Heart right ventricle (tissue), 16 donors: ENCODE results near the gene NUTM2D. TPM values are rescaled to one million over a fixed set of nuclear protein-coding genes. Genes with fewer than 3 reads are reported as not detected.
"Not testable (repeated sequence)": the region's sequence is repeated elsewhere in the genome, so short reads cannot be mapped to it uniquely, and the experiment has no call there.

Experiments used
- ATAC-seq, 8 donors: fragments of 200-7000 bp; cut with Tn5 transposase; one replicate each; pipeline ENCODE4 v1.9.1; 2020; ENCODE audit warnings: mild to moderate bottlenecking in 8 of 8, moderate library complexity in 8 of 8, moderate number of reproducible peaks in 1 of 8
- DNase-seq, 2 donors: peaks; one replicate each; pipeline ENCODE4 v3.0.0-alpha.2; 2020
- H3K27ac ChIP-seq, 10 donors: fragments of 200-600 bp; sonication (generic) in 2 of 10; one replicate each; pipeline versions ENCODE4 v1.5.0 to v1.8.0; 2020 to 2022; ENCODE audit warnings: mild to moderate bottlenecking in 3 of 10
- H3K27me3 ChIP-seq, 7 donors: fragments of 200-600 bp; one replicate each; pipeline ENCODE4 v1.8.0; 2021 to 2022; ENCODE audit warnings: mild to moderate bottlenecking in 2 of 7
- H3K36me3 ChIP-seq, 9 donors: fragments of 200-600 bp; sonication (generic) in 1 of 9; one replicate each; pipeline versions ENCODE4 v1.5.0 to v1.8.0; 2020 to 2022; ENCODE audit warnings: mild to moderate bottlenecking in 2 of 9
- H3K4me1 ChIP-seq, 9 donors: fragments of 200-600 bp; sonication (generic) in 1 of 9; one replicate each; pipeline versions ENCODE4 v1.5.0 to v1.8.0; 2020 to 2022; ENCODE audit warnings: mild to moderate bottlenecking in 4 of 9
- H3K4me3 ChIP-seq, 10 donors: fragments of 200-600 bp; sonication (generic) in 2 of 10; one replicate each; pipeline versions ENCODE4 v1.5.0 to v1.8.0; 2020 to 2022; ENCODE audit warnings: mild to moderate bottlenecking in 7 of 10, moderate library complexity in 2 of 10
- H3K9me3 ChIP-seq, 11 donors: fragments of 200-600 bp in 10 of 11; sonication (generic) in 2 of 11; one replicate each; pipeline versions ENCODE4 v1.5.0 to v1.8.0; 2013 to 2022; ENCODE audit warnings: mild to moderate bottlenecking in 2 of 11, control low read depth in 1 of 11, moderate library complexity in 1 of 11
- WGBS, 2 donors: extraction: QIAGEN DNeasy Blood & Tissue Kit; methylation state at CpG; one replicate each; pipeline ENCODE4 v1.1.7; 2013; ENCODE audit warnings: inconsistent platforms in 1 of 2; 5-methylcytosine and 5-hydroxymethylcytosine counted together
- intact Hi-C, 10 donors: fragments of 100-400 bp; cut with DNase I; formaldehyde crosslinking; loops; one replicate each; pipeline versions ENCODE4 v1.11.1 to v1.14.2; 2022
- long read RNA-seq, 3 donors: library from polyadenylated mRNA; unstranded; transcript quantifications; one replicate each; pipeline ENCODE4 v2.0.0, GENCODE V29; 2020 to 2021
- polyA plus RNA-seq, 2 donors: library from polyadenylated mRNA; stranded (reverse); fragments of 200-250 nt; gene quantifications; one replicate each; pipeline ENCODE4 v1.2.3, GENCODE V29; 2013
- total RNA-seq, 10 donors: library from RNA; stranded (reverse); fragmentation: NEBNext Ultra II Directional in 3 of 10; extraction: Animal tissue kit (Norgen Biotek cat#: 25700) in 3 of 10; gene quantifications; one replicate each; pipeline versions ENCODE4 v1.2.1 to v1.2.4, GENCODE V29; 2021 to 2023
- donor health status: Arrhythmogenic right ventricular cardiomyopathy.
- donor health status: ischemic (EF 13 %, LVEDD 7.1; RV severe dilation, severe dysfunction).
- donor health status: healthy with polysubstance abuse.
- donor health status: DM: no; HTN: yes; CAD: no.
- donor health status: DM: no; HTN: no; CAD: no.
- donor health status: ischemic (EF 25% LVEDD 6.9; RV normal size, moderate dysfunction).
- donor health status: ischemic (EF 25% LVEDD 5.7; RV mildly dilated, moderate dysfunction).
- donor health status: healthy.
- donor health status: DM: yes; HTN: yes; CAD: no.
- donor health status: Ischemic cardiomyopathy.
- donor health status: ischemic (EF 35%, LVEDD 5.7; RV mildly dilated, moderate dysfunction).
- donor health status: nonischemic (EF 11% LVEDD 7.7; RV severe dilation, severe dysfunction).
- donor health status: DM: yes; HTN: yes; CAD: no.
- donor health status: PGD.
- donor health status: ischemic (EF 29% LVEDD 5.4; RV normal size, mild dysfunction).
- donor health status: nonischemic (EF 23%, LVEDD 6.1; RV moderate dilation, normal function).

The NUTM2D gene, protein sequence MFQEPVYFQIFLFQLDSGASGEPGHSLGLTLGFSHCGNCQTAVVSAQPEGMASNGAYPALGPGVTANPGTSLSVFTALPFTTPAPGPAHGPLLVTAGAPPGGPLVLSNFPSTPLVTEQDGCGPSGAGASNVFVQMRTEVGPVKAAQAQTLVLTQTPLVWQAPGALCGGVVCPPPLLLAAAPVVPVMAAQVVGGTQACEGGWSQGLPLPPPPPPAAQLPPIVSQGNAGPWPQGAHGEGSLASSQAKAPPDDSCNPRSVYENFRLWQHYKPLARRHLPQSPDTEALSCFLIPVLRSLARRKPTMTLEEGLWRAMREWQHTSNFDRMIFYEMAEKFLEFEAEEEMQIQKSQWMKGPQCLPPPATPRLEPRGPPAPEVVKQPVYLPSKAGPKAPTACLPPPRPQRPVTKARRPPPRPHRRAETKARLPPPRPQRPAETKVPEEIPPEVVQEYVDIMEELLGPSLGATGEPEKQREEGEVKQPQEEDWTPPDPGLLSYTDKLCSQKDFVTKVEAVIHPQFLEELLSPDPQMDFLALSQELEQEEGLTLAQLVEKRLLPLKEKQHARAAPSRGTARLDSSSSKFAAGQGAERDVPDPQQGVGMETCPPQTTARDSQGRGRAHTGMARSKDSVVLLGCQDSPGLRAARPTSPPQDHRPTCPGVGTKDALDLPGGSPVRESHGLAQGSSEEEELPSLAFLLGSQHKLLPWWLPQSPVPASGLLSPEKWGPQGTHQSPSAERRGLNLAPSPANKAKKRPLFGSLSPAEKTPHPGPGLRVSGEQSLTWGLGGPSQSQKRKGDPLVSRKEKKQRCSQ
- total RNA-seq = 1 to 10 TPM; 3.1 to 7.7 (median 5.7) TPM
- 10 to 100 TPM in 1 of 2 donors, 1 to 10 TPM in 1; 1.1 to 14.6 TPM for polyA plus RNA-seq
- long read RNA-seq, donor 1 = 0 reads
- long read RNA-seq, donor 2 = 0 reads
- long read RNA-seq, donor 3 = 0 reads

- DNase-seq, intact Hi-C loops, H3K4me1 ChIP-seq, ATAC-seq, H3K4me3 ChIP-seq, H3K27me3 ChIP-seq, H3K36me3 ChIP-seq, H3K9me3 ChIP-seq, H3K27ac ChIP-seq: not testable (repeated sequence)
- WGBS, 2 donors = 100% methylated on average over 1 of the region's 3 CpGs
Observed at GRCh38 chr10:87357444-87357843, at the start of gene NUTM2D. TSS of gene NUTM2D (plus strand) at chr10:87357744. CDS start at chr10:87358266, 522 bp downstream.

GRCh38 chr10:87308702-87309101 lies 48.8 kb upstream of the NUTM2D start:
- H3K4me1 ChIP-seq, H3K27me3 ChIP-seq, intact Hi-C loops, H3K9me3 ChIP-seq, ATAC-seq, H3K4me3 ChIP-seq, H3K36me3 ChIP-seq, H3K27ac ChIP-seq, DNase-seq: not testable (repeated sequence)
- 32 to 34% methylated on average over 1 of the region's 1 CpG for WGBS, 2 donors

GRCh38 chr10:87309657-87310056 lies 47.9 kb upstream of the NUTM2D start:
- H3K4me3 ChIP-seq, H3K9me3 ChIP-seq: not testable (repeated sequence)

DNA sequence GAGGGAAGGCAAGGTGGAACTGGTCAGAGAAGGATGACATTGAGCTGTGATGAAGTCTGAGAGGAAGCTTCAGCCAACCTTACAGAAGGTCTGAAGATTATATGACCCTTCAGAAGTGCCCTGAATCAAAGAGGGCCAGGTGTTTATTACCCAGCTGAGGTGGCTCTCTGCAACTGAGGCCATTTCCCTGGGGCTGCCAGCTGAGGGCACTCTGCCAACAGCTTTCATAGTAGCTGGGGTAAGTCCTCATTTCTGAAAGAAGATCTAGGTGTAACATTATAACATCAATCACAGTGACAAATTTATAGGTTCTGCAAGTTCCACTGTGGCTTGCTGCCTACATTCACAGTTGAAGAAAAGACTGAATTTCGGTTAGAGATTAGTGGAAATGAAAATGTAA lies 46.0 kb upstream of the NUTM2D start:
- ATAC-seq, H3K4me1 ChIP-seq, H3K27ac ChIP-seq, intact Hi-C loops, H3K27me3 ChIP-seq, DNase-seq, H3K9me3 ChIP-seq, H3K4me3 ChIP-seq: not testable (repeated sequence)
- H3K36me3 ChIP-seq = peaks cover 0 to 10% (median 0%) of the 10 kb centered on the region in 9 donors
- WGBS, 2 donors = 89 to 97% methylated on average over 1 of the region's 1 CpG

More at GRCh38 chr10:87309657-87310056, 47.9 kb upstream of the NUTM2D start:
- H3K27me3 ChIP-seq, H3K4me1 ChIP-seq, intact Hi-C loops, H3K36me3 ChIP-seq, ATAC-seq, H3K27ac ChIP-seq, DNase-seq: not testable (repeated sequence)

GRCh38 chr10:87313649-87314359 lies 43.7 kb upstream of the NUTM2D start:
- H3K4me3 ChIP-seq, H3K9me3 ChIP-seq, H3K27me3 ChIP-seq, H3K36me3 ChIP-seq, intact Hi-C loops, H3K27ac ChIP-seq, DNase-seq, H3K4me1 ChIP-seq, ATAC-seq: not testable (repeated sequence)
- WGBS, 2 donors = 67 to 80% methylated on average over 3 of the region's 3 CpGs

DNA sequence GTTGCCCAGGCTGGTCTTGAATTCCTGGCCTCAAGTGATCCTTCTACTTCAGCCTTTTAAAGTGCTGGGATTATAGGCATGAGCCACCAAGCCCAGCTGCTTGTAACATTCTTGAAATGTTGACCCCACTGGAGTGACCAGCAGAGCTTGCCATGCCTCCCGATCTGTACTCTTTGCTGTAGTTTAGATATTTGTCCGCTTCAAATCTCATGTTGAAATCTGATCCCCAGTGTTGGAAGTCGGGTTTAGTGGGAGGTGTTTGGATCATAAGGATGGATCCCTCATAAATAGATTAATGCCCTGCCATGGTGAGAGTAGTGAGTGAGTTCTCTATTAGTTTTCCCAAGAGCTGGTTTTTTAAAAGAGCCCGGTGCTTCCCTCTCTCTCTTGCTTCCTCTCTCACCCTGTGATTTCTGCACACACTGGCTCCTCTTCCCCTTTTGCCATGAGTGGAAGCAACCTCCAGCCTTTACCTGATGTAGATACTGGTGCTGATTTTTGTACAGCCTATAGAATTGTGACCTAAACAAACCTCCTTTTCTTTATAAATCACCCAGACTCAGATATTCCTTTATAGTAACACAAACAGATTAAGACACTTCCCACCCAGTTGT lies 43.1 kb upstream of the NUTM2D start:
- intact Hi-C loops, H3K27me3 ChIP-seq, DNase-seq, H3K9me3 ChIP-seq, ATAC-seq, H3K4me3 ChIP-seq, H3K27ac ChIP-seq, H3K36me3 ChIP-seq, H3K4me1 ChIP-seq: not testable (repeated sequence)
- 77 to 96% methylated on average over 2 to 3 of the region's 4 CpGs for WGBS, 2 donors

GRCh38 chr10:87321505-87321904 lies 36.0 kb upstream of the NUTM2D start:
- H3K27me3 ChIP-seq, ATAC-seq, DNase-seq, H3K4me1 ChIP-seq, H3K9me3 ChIP-seq, H3K4me3 ChIP-seq, intact Hi-C loops, H3K27ac ChIP-seq: not testable (repeated sequence)
- WGBS, 2 donors = 71 to 92% methylated on average over 1 of the region's 1 CpG
- peaks cover 0 to 26% (median 3%) of the 10 kb centered on the region in 9 donors for H3K36me3 ChIP-seq

DNA sequence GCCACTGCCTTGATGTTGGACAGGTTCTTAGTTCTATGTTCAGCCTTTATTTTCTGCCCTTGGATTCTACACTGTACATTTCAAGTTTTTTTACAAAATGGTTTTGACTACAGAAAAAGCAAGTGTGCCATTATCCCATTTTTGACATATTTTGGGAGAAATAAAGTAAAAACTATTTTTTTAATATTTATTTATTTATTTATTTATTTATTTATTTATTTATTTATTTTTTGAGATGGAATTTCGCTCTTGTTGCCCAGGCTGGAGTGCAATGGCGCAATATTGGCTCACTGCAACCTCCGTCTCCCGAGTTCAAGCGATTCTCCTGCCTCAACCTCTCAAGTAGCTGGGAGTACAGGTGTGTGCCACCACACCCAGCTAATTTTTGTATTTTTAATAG lies 33.0 kb upstream of the NUTM2D start:
- intact Hi-C loops, H3K27ac ChIP-seq, H3K27me3 ChIP-seq, ATAC-seq, DNase-seq, H3K4me3 ChIP-seq, H3K4me1 ChIP-seq, H3K9me3 ChIP-seq: not testable (repeated sequence)
- peaks cover 0 to 40% (median 3%) of the 10 kb centered on the region in 9 donors for H3K36me3 ChIP-seq
- WGBS, 2 donors = 100% methylated on average over 4 of the region's 5 CpGs

DNA sequence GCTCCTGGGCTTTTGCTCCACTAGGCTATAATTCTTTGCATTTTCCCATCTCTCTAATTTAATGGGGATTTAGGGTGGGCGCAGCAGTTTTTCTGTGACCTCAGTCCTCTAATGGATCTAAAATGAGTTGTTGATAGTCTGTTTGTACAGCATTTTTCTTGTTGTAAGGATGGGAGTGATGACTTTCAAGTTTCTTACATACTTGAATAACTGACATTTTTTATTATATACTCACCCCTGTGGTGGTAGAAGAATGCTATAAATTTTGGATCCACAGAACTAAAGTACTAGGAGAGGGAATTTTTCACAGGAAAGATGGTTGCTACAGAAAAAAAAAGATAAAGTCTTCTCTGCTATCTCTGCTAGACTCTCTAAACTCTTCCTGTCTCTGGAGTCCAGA lies 29.6 kb upstream of the NUTM2D start:
- intact Hi-C loops = not testable (repeated sequence)

DNA sequence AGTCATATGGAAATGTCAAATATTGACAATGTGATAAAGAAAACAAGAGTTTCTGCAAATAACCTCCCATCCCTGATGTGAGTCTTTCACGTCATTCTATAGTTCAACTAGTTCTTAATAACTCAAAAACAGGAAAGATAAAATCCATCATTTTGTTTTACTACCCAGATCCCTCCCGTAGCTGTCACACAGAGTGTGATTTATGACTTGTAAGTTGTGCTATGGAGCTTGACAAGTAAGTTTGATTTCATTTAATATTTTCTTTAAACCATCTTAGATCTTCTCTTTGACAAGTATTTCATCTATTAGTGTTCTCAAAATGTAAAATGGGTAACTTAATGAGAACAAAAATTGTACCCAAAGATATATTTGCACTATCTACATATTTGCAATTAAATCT lies 28.4 kb upstream of the NUTM2D start:
- DNase-seq, H3K27me3 ChIP-seq, H3K4me1 ChIP-seq, H3K27ac ChIP-seq, intact Hi-C loops, H3K4me3 ChIP-seq, ATAC-seq, H3K9me3 ChIP-seq: not testable (repeated sequence)
- H3K36me3 ChIP-seq = peaks cover 0 to 51% (median 3%) of the 10 kb centered on the region in 9 donors
- 84 to 85% methylated on average over 2 of the region's 2 CpGs for WGBS, 2 donors

More for the DNA sequence above, 29.6 kb upstream of the NUTM2D start:
- H3K36me3 ChIP-seq = peaks cover 0 to 46% (median 3%) of the 10 kb centered on the region in 9 donors
- H3K4me3 ChIP-seq, H3K27ac ChIP-seq, DNase-seq, H3K27me3 ChIP-seq, H3K4me1 ChIP-seq, H3K9me3 ChIP-seq, ATAC-seq: not testable (repeated sequence)
- 97 to 100% methylated on average over 1 of the region's 1 CpG for WGBS, 2 donors
